Gastroesophageal sphincter (tissue), 4 donors: ENCODE measurements around the gene SNF8. TPM values are rescaled to one million over a fixed set of nuclear protein-coding genes. Genes with fewer than 3 reads are reported as not detected.

Experiments
- ATAC-seq: fragments of 150-250 bp; one replicate; pipeline ENCODE4 v1.9.1; 2016; ENCODE audit warnings: mild to moderate bottlenecking, moderate library complexity
- H3K27ac ChIP-seq, 4 donors: fragments of 200-600 bp; sonication (generic) in 3 of 4; 1 replicate in 3 of 4; 2 replicates in 1 of 4; pipeline ENCODE4 v1.5.1; 2016 to 2019
- H3K27me3 ChIP-seq: fragments of 200-600 bp; sonication (generic); one replicate; pipeline ENCODE4 v1.5.1; 2019
- H3K36me3 ChIP-seq, 2 donors: fragments of 200-600 bp; sonication (generic); one replicate each; pipeline ENCODE4 v1.5.1; 2019; ENCODE audit warnings: control low read depth in 1 of 2
- H3K4me1 ChIP-seq, 3 donors: fragments of 200-600 bp; sonication (generic); 1 replicate in 2 of 3; 2 replicates in 1 of 3; pipeline ENCODE4 v1.5.1; 2016 to 2019; ENCODE audit warnings: control low read depth in 2 of 3
- H3K4me3 ChIP-seq, 2 donors: fragments of 200-600 bp; sonication (generic); one replicate each; pipeline ENCODE4 v1.5.1; 2019; ENCODE audit warnings: mild to moderate bottlenecking in 1 of 2, moderate library complexity in 1 of 2
- H3K9me3 ChIP-seq, 3 donors: fragments of 200-600 bp; sonication (generic); one replicate each; pipeline ENCODE4 v1.5.1; 2017 to 2019; ENCODE audit warnings: control low read depth in 2 of 3
- CTCF ChIP-seq, 4 experiments: fragments of 200-600 bp in 2 of 4; fragments of 450-650 bp in 2 of 4; sonication (generic) in 1 of 4; IDR thresholded peaks; one replicate each; pipeline ENCODE4 v1.5.1; 2017 to 2019; ENCODE audit warnings: antibody characterized with exemption in 4 of 4, mild to moderate bottlenecking in 2 of 4, moderate library complexity in 2 of 4
- EP300 ChIP-seq: sonication (generic); formaldehyde crosslinking; IDR thresholded peaks from one replicate; pipeline ENCODE4 v1.6.1; 2017; ENCODE audit warnings: antibody characterized with exemption, mild to moderate bottlenecking
- POLR2A ChIP-seq, 2 donors: fragments of 450-650 bp; IDR thresholded peaks; one replicate each; pipeline ENCODE4 v1.6.1; 2017; ENCODE audit warnings: antibody characterized with exemption in 2 of 2, mild to moderate bottlenecking in 2 of 2, moderate library complexity in 1 of 2
- POLR2AphosphoS5 ChIP-seq: sonication (generic); formaldehyde crosslinking; IDR thresholded peaks from one replicate; pipeline ENCODE4 v1.6.1; 2017; ENCODE audit warnings: antibody characterized with exemption
- WGBS, 2 donors: methylation state at CpG; one replicate each; pipeline ENCODE4 v1.1.5; 2018; ENCODE audit warnings: low coverage in 1 of 2; 5-methylcytosine and 5-hydroxymethylcytosine counted together
- total RNA-seq, 4 donors: library from RNA; depleted of rRNA; stranded (reverse); fragments of >200 nt; gene quantifications; one replicate each; pipeline ENCODE4 v1.1.0, GENCODE V29; 2016

Gene SNF8
- total RNA-seq, 4 donors from 2014 or later: 74.3 to 127 (median 97.0) TPM

DNA sequence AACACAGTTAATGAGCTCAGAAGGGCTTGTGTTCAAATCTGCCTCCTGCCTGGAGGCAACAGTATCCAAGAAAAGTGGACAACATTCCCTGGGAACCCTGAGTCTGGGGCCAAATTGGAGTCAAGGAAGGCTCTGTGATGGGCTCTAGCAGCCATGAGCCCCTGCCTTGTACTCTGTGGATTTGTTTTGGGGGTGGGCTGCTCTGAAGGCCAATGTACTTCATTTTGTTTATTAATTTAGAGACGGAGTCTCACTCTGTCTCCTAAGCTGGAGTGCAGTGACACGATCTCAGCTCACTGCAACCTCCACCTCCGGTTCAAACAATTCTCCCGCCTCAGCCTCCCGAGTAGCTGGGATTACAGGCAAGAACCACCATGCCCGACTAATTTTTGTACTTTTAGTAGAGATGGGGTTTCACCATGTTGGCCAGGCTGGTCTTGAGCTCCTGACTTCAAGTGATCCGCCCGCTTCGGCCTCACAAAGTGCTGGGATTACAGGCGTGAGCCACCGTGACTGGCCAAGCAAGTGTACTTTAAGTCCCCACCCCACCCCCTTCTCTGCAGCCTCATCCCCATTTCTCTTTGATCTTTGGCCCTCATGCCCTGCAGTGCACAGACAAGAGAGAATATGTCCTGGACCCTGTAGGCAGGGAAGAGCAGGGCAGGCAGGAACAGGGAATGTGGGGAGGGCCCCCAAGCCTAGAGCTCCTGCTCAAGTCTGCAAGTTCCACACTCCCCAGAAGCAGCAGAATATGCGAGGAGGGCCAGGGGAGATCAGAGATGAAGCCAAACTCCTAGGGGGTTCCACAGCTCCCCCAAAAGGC, 26.4 kb upstream of the SNF8 start:
- Histone ChIP-seq H3K4me3 (no peak overlapping the region), H3K27ac (no peak overlapping the region), H3K4me1 (peaks cover 0 to 10% (median 0%) of the 10 kb centered on the region in 3 donors), H3K27me3 (peaks cover 93% of the 10 kb centered on the region), H3K9me3 (no peaks in the 10 kb centered on the region), H3K36me3 (no peaks in the 10 kb centered on the region)
- no peak for TF ChIP-seq POLR2A (IDR thresholded peaks at IDR 0.05)
- WGBS, 2 donors: 81% methylated on average over 2 to 8 of the region's 12 CpGs
- no peak for ATAC-seq

GRCh38 chr17:48970224-48970623, 25.6 kb upstream of the SNF8 start:
- Histone ChIP-seq H3K27me3 (peaks cover 91% of the 10 kb centered on the region), H3K36me3 (no peaks in the 10 kb centered on the region), H3K4me1 (peaks cover 0 to 10% (median 0%) of the 10 kb centered on the region in 3 donors), H3K27ac (no peak overlapping the region), H3K9me3 (no peaks in the 10 kb centered on the region), H3K4me3 (no peak overlapping the region)
- ATAC-seq: no peak
- WGBS, 2 donors: 39% methylated on average over 3 of the region's 4 CpGs; no CpG with 5 or more reads in 1 of the 2 donors
- TF ChIP-seq EP300 (no peak), POLR2A (IDR thresholded peaks at IDR 0.05) (no peak), POLR2AphosphoS5 (no peak), CTCF (IDR thresholded peaks at IDR 0.05) (no peak)

- WGBS, 2 donors: 24 to 45% methylated on average over 3 to 7 of the region's 10 CpGs
- H3K9me3 ChIP-seq: no peaks in the 10 kb centered on the region
- ATAC-seq: no peak
- no peak for TF ChIP-seq POLR2AphosphoS5
- TF ChIP-seq EP300: no peak
- TF ChIP-seq CTCF (IDR thresholded peaks at IDR 0.05): no peak
- no peak for TF ChIP-seq POLR2A (IDR thresholded peaks at IDR 0.05)
- peaks cover 82% of the 10 kb centered on the region for H3K27me3 ChIP-seq
- H3K36me3 ChIP-seq: no peaks in the 10 kb centered on the region
- no peak overlapping the region for H3K27ac ChIP-seq
- H3K4me3 ChIP-seq: no peak overlapping the region
- H3K4me1 ChIP-seq: no peaks in the 10 kb centered on the region
Observed at GRCh38 chr17:48961516-48962233, 17.0 kb upstream of the SNF8 start.

DNA sequence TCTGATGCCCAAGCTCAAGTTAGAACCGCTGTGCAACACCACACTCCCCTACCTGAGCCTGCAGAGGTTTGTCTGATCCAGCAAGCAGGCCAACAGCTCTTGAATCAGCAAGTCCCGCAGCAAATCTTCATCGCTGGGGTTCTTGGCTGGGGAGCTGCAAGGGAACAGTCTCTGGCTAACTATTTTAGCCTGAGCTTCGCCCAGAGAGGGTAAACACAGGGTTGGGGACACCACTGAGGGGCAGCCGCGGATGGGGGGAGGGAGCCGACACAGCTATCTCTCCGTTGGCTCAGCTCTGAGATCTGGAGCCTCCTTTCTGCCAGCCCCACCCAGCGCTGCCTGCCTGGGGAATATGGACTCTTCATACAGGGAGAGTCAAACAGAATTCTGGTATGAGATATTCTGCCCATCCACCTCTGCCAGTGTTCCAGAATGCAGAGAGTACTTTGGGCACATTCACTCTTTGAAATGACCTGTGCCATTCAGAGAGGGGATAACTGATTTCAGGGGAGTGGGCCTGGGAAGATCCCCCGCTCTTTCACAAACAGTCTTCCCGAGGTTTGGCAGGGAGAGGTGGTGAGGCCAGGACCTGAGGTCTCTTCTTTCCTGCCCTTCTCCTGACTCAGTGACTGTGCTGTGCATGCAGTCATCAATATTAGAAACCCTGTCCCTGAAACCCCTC, 16.3 kb upstream of the SNF8 start:
- Histone ChIP-seq H3K9me3 (no peaks in the 10 kb centered on the region), H3K4me3 (no peak overlapping the region), H3K4me1 (no peaks in the 10 kb centered on the region), H3K27me3 (peaks cover 81% of the 10 kb centered on the region), H3K27ac (no peak overlapping the region), H3K36me3 (no peaks in the 10 kb centered on the region)
- ATAC-seq: no peak
- TF ChIP-seq CTCF (IDR thresholded peaks at IDR 0.05) (no peak), POLR2A (IDR thresholded peaks at IDR 0.05) (no peak), POLR2AphosphoS5 (no peak), EP300 (no peak)
- WGBS, 2 donors: 12 to 30% methylated on average over 4 to 7 of the region's 11 CpGs

- Histone ChIP-seq H3K9me3 (no peaks in the 10 kb centered on the region), H3K27me3 (peaks cover 90% of the 10 kb centered on the region), H3K36me3 (no peaks in the 10 kb centered on the region), H3K27ac (no peak overlapping the region), H3K4me3 (no peak overlapping the region), H3K4me1 (no peaks in the 10 kb centered on the region)
- ATAC-seq: no peak
- TF ChIP-seq POLR2AphosphoS5: no peak
- no peak for TF ChIP-seq POLR2A (IDR thresholded peaks at IDR 0.05)
- no peak for TF ChIP-seq EP300
- no peak for TF ChIP-seq CTCF (IDR thresholded peaks at IDR 0.05)
- WGBS, 2 donors: 24 to 40% methylated on average over 4 to 5 of the region's 7 CpGs
Observed at GRCh38 chr17:48954300-48954755, 9.7 kb upstream of the SNF8 start.
